Retinal pigment epithelial cell (primary cell): ENCODE measurements around the gene OPHN1.
A peak's percentile ranks its signal among the peaks of the same experiment; 100 is the strongest.

ENCODE experiments used
- DNase-seq: peaks from one replicate; pipeline ENCODE4 v3.0.0-alpha.2; 2010; ENCODE audit warnings: low read depth
- H3K4me3 ChIP-seq: 2 replicates; pipeline ENCODE4 v1.5.1; 2011; ENCODE audit warnings: mild to moderate bottlenecking, low read length, control low read depth, moderate library complexity
- TF ChIP-seq, protein P1 (sequence below): conservative IDR thresholded peaks from 2 replicates; pipeline ENCODE4 v1.5.1; 2011; ENCODE audit warnings: low read depth, low read length, control low read depth, inconsistent platforms

The OPHN1 gene

DNA sequence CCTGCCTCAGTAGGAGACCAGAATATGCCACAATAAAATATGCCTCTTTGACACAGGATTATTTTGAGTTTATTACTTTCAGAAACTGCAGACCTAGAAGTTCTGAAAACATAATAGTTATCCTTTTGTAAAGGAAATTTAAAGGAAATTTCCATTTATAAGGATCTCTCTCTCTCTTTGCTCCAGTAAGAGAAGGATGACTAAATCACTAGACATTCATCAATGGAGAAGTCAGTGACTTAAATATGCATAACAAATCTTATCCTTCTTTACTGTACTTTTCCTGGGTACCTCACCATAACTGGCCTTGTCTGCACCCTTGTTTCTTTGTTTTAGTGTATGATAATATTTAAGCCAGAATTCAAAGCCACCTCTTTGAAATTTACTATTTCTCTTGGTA lies 28.3 kb upstream of the OPHN1 start:
- TF ChIP-seq, protein P1, sequence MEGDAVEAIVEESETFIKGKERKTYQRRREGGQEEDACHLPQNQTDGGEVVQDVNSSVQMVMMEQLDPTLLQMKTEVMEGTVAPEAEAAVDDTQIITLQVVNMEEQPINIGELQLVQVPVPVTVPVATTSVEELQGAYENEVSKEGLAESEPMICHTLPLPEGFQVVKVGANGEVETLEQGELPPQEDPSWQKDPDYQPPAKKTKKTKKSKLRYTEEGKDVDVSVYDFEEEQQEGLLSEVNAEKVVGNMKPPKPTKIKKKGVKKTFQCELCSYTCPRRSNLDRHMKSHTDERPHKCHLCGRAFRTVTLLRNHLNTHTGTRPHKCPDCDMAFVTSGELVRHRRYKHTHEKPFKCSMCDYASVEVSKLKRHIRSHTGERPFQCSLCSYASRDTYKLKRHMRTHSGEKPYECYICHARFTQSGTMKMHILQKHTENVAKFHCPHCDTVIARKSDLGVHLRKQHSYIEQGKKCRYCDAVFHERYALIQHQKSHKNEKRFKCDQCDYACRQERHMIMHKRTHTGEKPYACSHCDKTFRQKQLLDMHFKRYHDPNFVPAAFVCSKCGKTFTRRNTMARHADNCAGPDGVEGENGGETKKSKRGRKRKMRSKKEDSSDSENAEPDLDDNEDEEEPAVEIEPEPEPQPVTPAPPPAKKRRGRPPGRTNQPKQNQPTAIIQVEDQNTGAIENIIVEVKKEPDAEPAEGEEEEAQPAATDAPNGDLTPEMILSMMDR = no peak
- DNase-seq = no peak
- H3K4me3 ChIP-seq = no peak overlapping the region

DNA sequence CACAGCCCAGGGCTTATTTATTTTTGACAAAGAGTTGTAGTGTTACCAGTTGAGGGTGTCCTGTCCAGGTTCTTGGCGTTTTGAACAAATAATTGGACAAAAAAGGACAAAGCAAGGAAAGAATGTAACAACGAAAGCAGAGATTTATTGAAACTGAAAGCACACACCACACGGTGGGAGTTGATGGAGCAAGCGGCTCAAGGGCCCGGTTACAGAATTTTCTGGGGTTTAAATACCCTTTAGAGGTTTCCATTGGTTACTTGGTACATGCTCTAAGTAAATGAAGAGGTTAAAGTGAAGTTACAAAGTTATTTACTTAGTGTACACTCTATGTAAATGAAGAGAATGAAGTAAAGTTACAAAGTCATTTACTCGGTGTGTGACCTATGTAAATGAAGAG lies 27.8 kb upstream of the OPHN1 start:
- TF ChIP-seq, protein P1 = no peak
- no peak overlapping the region for H3K4me3 ChIP-seq
- no peak for DNase-seq

DNA sequence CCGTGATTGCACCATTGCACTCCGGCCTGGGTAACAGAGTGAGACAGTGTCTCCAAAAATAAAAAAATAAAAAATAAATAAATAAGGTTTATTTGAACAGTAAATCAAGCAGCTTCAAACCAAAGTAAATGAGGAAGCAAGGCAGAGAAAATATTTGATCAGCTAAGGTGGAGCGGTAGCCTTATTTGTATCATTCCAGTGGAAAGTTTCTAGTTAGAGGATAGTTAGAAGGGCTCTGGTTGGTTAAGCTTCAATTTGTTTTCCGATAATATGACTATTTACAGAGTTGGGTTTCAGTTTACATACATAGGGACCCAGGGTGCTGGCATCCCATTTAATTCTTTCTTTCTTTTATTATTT lies 21.8 kb upstream of the OPHN1 start:
- H3K4me3 ChIP-seq = no peak overlapping the region
- TF ChIP-seq, protein P1 = no peak
- DNase-seq = no peak

DNA sequence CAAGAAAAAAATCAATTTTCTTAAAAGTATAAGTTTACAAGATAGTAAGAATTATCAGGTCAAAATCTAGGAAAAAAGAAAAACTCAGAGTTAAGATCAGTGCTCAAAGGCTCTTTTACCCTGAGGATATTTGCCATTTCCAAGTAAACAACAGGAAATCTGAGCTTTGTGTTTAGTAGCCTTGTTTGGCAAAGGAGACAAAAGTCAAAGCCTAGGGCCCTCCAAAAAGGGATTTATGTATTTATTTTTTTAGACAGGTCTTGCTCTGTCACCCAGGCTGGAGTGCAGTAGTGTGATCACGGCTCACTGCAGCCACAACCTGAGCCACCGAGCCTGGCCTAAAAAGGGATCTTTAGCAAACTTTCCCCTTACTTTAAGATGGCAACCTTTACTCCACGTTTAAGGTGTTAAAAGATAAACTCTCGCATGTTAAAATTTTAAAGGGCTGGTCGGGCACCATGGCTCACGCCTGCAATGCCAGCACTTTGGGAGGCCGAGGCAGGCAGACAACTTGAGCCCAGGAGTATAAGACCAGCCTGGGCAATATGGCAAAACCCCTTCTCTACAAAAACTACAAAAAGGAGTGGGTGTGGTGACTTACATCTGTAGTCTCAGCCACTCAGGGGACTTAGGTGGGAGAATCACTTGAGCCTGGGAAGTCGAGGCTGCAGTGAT lies 21.3 kb upstream of the OPHN1 start:
- TF ChIP-seq, protein P1 = no peak
- no peak for DNase-seq
- H3K4me3 ChIP-seq = no peak overlapping the region

- TF ChIP-seq, protein P1 = no peak
- DNase-seq = no peak
- H3K4me3 ChIP-seq = no peak overlapping the region
Measured at GRCh38 chrX:68451720-68452119, 18.4 kb upstream of the OPHN1 start.

DNA sequence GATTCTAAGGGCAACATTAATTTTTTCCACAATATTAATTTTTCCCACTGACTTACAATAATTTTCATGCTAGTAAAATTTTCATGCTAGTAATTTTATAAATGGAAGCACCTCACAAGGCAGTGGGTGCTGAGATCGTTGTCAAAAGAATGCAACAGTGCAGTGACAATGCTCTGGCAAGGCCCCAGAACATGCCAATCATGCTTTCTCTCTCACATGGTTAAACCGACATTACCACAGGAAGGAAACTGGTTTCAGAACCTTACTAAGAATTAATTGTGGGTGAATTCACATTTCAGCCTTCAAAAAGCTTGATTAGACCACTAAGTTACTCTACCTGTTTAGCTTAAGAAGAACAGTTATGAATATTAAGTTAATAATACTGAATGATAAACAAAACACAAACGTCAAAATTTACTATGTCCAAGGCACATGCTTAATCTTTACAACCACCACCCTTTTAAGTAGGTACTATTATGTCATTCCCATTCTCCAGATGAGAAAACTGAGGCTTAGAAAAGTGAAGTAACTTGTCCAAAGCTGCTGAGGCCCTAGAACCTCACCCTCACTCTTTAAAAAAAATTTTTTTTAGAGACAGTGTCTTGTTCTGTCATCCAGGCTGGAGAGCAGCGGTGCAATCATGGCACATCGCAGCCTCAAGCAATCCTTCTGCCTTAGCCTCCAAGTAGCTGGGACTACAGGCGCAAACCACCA lies 10.0 kb upstream of the OPHN1 start:
- H3K4me3 ChIP-seq = no peak overlapping the region
- DNase-seq = no peak
- TF ChIP-seq, protein P1 = no peak

- peak; percentile 74 for DNase-seq
- H3K4me3 ChIP-seq = no peak overlapping the region
- TF ChIP-seq, protein P1 = no peak
Measured at GRCh38 chrX:68440940-68441339, 7.6 kb upstream of the OPHN1 start.
